Type B pancreatic cell (in vitro differentiated cells): ENCODE measurements around the gene SNORC. TPM values are rescaled to one million over a fixed set of nuclear protein-coding genes. Genes with fewer than 3 reads are reported as not detected.

ENCODE experiments used
- DNase-seq: peaks from one replicate; pipeline ENCODE4 v3.0.0; 2021; ENCODE audit warnings: mixed read lengths; ENCODE audit not compliant: unreplicated experiment; ENCODE audit errors: extremely low spot score
- H3K27ac Mint-ChIP-seq: 2 replicates; pipeline ENCODE4 v1.8.0; 2021; ENCODE audit warnings: mild to moderate bottlenecking, mixed read lengths
- H3K27me3 Mint-ChIP-seq: 2 replicates; pipeline ENCODE4 v1.8.0; 2021; ENCODE audit warnings: mixed read lengths
- H3K36me3 Mint-ChIP-seq: 2 replicates; pipeline ENCODE4 v1.8.0; 2021; ENCODE audit warnings: mixed read lengths
- H3K4me1 Mint-ChIP-seq: one replicate; pipeline ENCODE4 v1.8.0; 2021; ENCODE audit warnings: mixed read lengths; ENCODE audit not compliant: unreplicated experiment
- H3K4me3 Mint-ChIP-seq: 2 replicates; pipeline ENCODE4 v1.8.0; 2021; ENCODE audit warnings: mild to moderate bottlenecking, mixed read lengths
- H3K9me3 Mint-ChIP-seq: 2 replicates; pipeline ENCODE4 v1.8.0; 2021; ENCODE audit warnings: mixed read lengths
- total RNA-seq: library from RNA; stranded (reverse); gene quantifications from 2 replicates; pipeline ENCODE4 v1.2.1, GENCODE V29; 2021; ENCODE audit warnings: low replicate concordance
- TF ChIP-seq, protein P1 (sequence below): fragments of 200-600 bp; sonication (generic); conservative IDR thresholded peaks from 2 replicates; pipeline ENCODE4 v1.5.0; 2021; ENCODE audit warnings: antibody characterized with exemption, mild to moderate bottlenecking

Gene SNORC
- total RNA-seq, 1 donor from 2014 or later = 7.1 TPM

DNA sequence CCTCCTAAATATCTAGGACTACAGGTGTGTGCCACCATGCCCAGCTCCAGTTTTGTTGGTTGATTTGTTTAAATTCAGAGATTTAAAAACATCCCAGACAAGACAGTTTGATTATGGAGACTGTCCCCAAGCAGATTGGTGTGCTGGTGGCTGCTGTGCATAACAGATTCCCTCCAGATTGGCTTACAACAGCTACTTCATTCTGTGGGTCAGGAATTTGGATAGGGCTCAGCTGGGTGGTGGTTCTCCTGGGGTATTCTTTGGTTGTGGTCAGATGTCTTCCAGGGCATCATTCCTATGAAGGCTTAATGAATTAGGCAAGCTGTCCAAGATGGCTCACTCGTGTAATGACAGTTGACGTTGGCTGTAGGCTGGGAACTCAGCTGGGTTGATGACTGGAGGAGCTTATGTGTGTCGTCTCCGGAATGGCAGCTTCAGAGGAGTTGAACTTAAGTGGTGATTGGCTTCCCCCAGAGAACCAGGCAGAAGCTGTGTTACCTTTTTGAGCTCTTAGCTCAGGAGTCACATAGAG is 10.6 kb upstream of the SNORC start:
- H3K9me3 Mint-ChIP-seq = no peaks in the 10 kb centered on the region
- H3K27me3 Mint-ChIP-seq = no peaks in the 10 kb centered on the region
- no peak for DNase-seq
- no peak overlapping the region for H3K4me3 Mint-ChIP-seq
- TF ChIP-seq, protein P1, sequence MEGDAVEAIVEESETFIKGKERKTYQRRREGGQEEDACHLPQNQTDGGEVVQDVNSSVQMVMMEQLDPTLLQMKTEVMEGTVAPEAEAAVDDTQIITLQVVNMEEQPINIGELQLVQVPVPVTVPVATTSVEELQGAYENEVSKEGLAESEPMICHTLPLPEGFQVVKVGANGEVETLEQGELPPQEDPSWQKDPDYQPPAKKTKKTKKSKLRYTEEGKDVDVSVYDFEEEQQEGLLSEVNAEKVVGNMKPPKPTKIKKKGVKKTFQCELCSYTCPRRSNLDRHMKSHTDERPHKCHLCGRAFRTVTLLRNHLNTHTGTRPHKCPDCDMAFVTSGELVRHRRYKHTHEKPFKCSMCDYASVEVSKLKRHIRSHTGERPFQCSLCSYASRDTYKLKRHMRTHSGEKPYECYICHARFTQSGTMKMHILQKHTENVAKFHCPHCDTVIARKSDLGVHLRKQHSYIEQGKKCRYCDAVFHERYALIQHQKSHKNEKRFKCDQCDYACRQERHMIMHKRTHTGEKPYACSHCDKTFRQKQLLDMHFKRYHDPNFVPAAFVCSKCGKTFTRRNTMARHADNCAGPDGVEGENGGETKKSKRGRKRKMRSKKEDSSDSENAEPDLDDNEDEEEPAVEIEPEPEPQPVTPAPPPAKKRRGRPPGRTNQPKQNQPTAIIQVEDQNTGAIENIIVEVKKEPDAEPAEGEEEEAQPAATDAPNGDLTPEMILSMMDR = no peak
- peaks cover 18% of the 10 kb centered on the region for H3K4me1 Mint-ChIP-seq
- H3K27ac Mint-ChIP-seq = no peak overlapping the region
- peaks cover 28% of the 10 kb centered on the region for H3K36me3 Mint-ChIP-seq

DNA sequence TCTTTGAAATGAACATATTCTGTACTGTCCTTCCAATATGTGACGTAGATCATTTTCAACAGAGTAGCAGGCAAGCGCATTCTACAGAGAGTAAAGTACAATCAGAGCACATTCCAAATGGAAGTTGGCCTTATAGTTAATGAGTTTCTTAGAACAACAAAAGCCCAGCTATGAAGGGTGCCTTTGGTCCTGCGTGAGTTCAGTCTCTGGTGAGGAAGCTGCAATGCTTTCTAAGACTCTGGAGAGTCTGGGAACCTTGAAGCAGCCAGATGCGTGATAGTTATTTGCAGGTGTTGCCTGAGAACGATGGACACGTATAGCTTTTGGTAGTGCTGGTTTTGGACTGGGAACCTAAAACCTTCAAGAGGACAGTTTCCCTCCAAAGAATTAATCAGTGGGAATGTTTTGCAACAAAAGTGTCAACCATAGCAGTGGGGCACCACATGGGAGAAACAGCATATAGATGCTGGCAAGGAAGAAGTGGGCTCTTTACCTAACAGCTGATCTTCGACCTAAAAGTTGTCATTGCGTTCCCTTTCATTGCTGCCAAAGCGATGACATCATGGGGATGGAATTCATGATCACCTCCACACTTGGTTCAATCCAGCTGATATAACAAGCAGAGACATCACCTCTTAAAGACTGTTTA is 9.3 kb upstream of the SNORC start:
- Mint-ChIP-seq H3K4me1 (peaks cover 18% of the 10 kb centered on the region), H3K36me3 (peaks cover 28% of the 10 kb centered on the region), H3K27me3 (no peaks in the 10 kb centered on the region), H3K27ac (no peak overlapping the region), H3K9me3 (no peaks in the 10 kb centered on the region), H3K4me3 (no peak overlapping the region)
- TF ChIP-seq, protein P1 = no peak
- no peak for DNase-seq

DNA sequence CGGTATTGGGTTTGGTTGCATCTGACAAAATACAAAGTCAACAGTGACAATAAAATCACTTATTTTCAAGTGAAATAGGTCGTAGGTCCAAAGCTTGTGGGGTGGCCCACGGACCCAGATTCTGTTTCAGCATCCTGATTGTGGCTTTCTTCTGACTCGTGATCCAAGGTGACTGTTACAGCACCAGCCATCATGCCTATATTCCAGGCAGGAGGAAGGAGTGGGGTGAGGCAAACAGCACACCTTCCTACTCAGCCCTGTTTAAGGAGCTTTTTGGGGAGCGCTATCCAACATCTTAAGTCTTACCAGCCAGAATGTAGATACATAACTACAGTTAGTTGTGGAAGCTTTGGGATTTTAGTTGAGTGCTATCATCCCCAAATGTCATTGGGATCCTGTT is 8.7 kb upstream of the SNORC start:
- TF ChIP-seq, protein P1 = no peak
- no peak for DNase-seq
- H3K4me3 Mint-ChIP-seq = no peak overlapping the region
- peaks cover 28% of the 10 kb centered on the region for H3K36me3 Mint-ChIP-seq
- H3K9me3 Mint-ChIP-seq = no peaks in the 10 kb centered on the region
- peaks cover 18% of the 10 kb centered on the region for H3K4me1 Mint-ChIP-seq
- no peak overlapping the region for H3K27ac Mint-ChIP-seq
- H3K27me3 Mint-ChIP-seq = no peaks in the 10 kb centered on the region

DNA sequence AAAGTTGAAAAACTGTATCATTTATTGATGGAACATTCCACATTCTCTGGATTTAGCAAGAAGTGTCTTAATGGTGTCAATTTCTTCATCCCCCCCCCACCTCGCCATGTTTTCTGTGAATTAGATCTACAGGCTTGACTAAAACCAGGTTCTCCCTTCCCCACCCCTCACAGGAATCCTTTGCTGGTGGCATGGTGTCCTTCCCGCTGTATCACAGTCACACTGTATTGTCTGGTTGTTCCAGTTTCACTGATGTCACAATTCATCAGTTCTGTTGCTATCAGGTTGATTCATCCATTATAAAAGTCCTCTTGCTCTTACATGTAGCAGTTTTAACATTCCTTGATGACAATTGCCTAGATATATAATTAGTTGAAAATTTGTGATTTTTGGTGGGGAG is 6.1 kb upstream of the SNORC start:
- Mint-ChIP-seq H3K9me3 (no peaks in the 10 kb centered on the region), H3K4me3 (peak overlapping the region; percentile 63), H3K36me3 (peaks cover 18% of the 10 kb centered on the region), H3K4me1 (peaks cover 10% of the 10 kb centered on the region), H3K27ac (peak overlapping the region; percentile 95), H3K27me3 (no peaks in the 10 kb centered on the region)
- TF ChIP-seq, protein P1 = no peak
- no peak for DNase-seq

DNA sequence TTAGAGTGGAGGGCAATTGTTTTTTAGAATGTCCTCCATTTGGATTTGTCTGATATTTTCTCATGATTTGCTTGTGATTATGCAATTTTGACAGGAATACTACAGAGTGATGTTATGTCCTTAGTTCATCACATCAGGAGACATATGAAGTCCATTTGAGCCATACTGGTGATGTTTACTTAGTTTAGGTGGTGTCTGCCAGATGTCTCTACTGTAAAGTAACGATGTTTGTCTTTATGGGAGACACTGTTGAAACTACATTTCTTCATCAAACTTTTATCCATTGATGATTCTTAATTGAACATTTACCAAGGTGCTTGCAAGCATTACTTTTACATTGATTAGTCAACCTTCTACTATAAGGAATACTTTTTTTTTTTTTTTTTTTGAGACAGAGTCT is 4.9 kb upstream of the SNORC start:
- Mint-ChIP-seq H3K27ac (peak overlapping the region; percentile 95), H3K27me3 (no peaks in the 10 kb centered on the region), H3K9me3 (no peaks in the 10 kb centered on the region), H3K4me3 (no peak overlapping the region), H3K4me1 (peaks cover 10% of the 10 kb centered on the region), H3K36me3 (peaks cover 12% of the 10 kb centered on the region)
- TF ChIP-seq, protein P1 = no peak
- DNase-seq = no peak
